Thyroid gland (tissue), 4 donors: ENCODE results near the gene ACBD4.

Experiments
- POLR2A ChIP-seq, 2 donors: fragments of 450-650 bp; IDR thresholded peaks; one replicate each; pipeline ENCODE4 v1.6.1; 2017; ENCODE audit warnings: antibody characterized with exemption in 2 of 2, mild to moderate bottlenecking in 2 of 2, moderate library complexity in 1 of 2
- TF ChIP-seq, protein P1 (sequence below), 6 experiments: fragments of 200-600 bp in 3 of 6; fragments of 450-650 bp in 3 of 6; sonication (generic) in 3 of 6; IDR thresholded peaks; one replicate each; pipeline ENCODE4 v1.5.1; 2016 to 2019; ENCODE audit warnings: antibody characterized with exemption in 6 of 6, mild to moderate bottlenecking in 2 of 6, inconsistent platforms in 1 of 6, moderate library complexity in 1 of 6

DNA sequence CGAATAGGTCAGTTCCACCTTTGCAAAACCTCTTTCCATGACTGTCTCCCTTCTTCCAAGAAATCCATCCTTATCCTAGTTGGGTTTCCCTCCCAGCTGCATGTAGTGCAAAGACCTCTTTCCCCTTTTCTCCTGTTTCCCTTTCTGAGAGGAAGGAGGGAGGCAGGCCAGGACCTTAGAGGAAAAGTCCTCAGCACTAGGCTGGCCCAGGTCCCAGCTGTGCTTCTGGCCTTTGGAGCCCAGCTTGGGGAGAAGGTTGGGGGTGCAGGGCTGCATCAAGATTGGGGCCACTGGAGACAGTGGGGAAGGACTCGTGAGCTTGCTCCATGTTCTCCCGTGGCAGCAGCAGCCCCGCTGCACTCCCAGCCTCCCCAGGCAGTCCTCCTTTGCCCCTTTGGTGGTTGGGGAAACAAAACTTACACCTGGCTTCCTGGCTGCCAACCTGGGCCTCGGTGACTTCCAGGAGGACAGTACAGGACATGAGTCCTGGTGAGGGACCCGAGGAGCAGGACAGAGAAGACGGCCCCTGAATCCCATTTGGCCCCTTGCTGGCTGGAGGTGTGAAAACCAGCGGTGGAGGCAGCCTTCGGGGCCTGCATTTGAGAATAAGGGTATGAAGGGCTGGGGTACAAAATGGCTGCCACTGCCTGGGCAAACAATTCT is 26.7 kb downstream of the ACBD4 start:
- TF ChIP-seq, protein P1, sequence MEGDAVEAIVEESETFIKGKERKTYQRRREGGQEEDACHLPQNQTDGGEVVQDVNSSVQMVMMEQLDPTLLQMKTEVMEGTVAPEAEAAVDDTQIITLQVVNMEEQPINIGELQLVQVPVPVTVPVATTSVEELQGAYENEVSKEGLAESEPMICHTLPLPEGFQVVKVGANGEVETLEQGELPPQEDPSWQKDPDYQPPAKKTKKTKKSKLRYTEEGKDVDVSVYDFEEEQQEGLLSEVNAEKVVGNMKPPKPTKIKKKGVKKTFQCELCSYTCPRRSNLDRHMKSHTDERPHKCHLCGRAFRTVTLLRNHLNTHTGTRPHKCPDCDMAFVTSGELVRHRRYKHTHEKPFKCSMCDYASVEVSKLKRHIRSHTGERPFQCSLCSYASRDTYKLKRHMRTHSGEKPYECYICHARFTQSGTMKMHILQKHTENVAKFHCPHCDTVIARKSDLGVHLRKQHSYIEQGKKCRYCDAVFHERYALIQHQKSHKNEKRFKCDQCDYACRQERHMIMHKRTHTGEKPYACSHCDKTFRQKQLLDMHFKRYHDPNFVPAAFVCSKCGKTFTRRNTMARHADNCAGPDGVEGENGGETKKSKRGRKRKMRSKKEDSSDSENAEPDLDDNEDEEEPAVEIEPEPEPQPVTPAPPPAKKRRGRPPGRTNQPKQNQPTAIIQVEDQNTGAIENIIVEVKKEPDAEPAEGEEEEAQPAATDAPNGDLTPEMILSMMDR (IDR thresholded peaks at IDR 0.05) = peak in 1 of 6 experiments; percentile 5
- no peak for TF ChIP-seq POLR2A (IDR thresholded peaks at IDR 0.05)
